K562 (cell line): ENCODE measurements around the gene CNTNAP3B. TPM values are rescaled to one million over a fixed set of nuclear protein-coding genes. Genes with fewer than 3 reads are reported as not detected.
"Not testable (repeated sequence)": the region's sequence is repeated elsewhere in the genome, so short reads cannot be mapped to it uniquely, and the experiment has no call there.

ENCODE experiments used
- ATAC-seq: fragments of 200-7000 bp; cut with Tn5 transposase; 3 replicates; pipeline ENCODE4 v1.9.1; 2020; ENCODE audit warnings: moderate library complexity
- BruUV-seq: library from RNA; stranded (reverse); fragments of 400-500 nt; replicated peaks from 2 replicates; lab custom pipeline; 2021; lab: Mats Ljungman, UMichigan
- CTCF ChIA-PET: fragments of 300-600 bp; formaldehyde crosslinking; extraction: SDS; loops from one replicate; lab custom pipeline; 2021; ENCODE audit warnings: low intra/inter-chr PET ratio; lab: Yijun Ruan, JAX
- POLR2A ChIA-PET: fragments of 300-600, 350-650 bp; sonication (Branson Sonifier 250); formaldehyde crosslinking; extraction: SDS; loops from one replicate; lab custom pipeline; 2021; ENCODE audit warnings: antibody characterized with exemption, inconsistent platforms; lab: Yijun Ruan, JAX
- DNase-seq, 4 experiments: peaks; one replicate each; pipeline versions ENCODE4 v3.0.0 to v3.0.0-alpha.2; 2011 to 2018; ENCODE audit warnings: low spot score in 3 of 4, mixed read lengths in 3 of 4; ENCODE audit errors: extremely low read depth in 1 of 4
- FAIRE-seq: peaks from 2 replicates; lab custom pipeline; 2011; peaks lifted over from hg19 to GRCh38; lab: Jason Lieb, UNC
- H2AFZ ChIP-seq: 2 replicates; pipeline ENCODE4 v1.6.0; 2011; ENCODE audit warnings: low read depth, low read length, control low read depth, inconsistent platforms
- H3K27ac ChIP-seq: fragments of 200-600 bp; 3 replicates; pipeline ENCODE4 v1.8.0; 2011; ENCODE audit warnings: low read depth, mild to moderate bottlenecking, control low read depth, inconsistent platforms, low read length, moderate library complexity, mixed read lengths; ENCODE audit errors: extremely low read depth
- H3K27me3 ChIP-seq, 2 experiments: fragments of 300-600 bp in 1 of 2; 2 replicates in 1 of 2; 3 replicates in 1 of 2; pipeline versions ENCODE4 v1.6.0 to v1.8.0; 2011; ENCODE audit warnings: inconsistent platforms in 2 of 2, low read length in 2 of 2, mild to moderate bottlenecking in 1 of 2, mixed read lengths in 1 of 2, moderate library complexity in 1 of 2; ENCODE audit not compliant: control insufficient read depth in 2 of 2, insufficient read depth in 2 of 2
- H3K36me3 ChIP-seq: fragments of 300-600 bp; 3 replicates; pipeline ENCODE4 v1.8.0; 2011; ENCODE audit warnings: mild to moderate bottlenecking, low read length, inconsistent platforms; ENCODE audit not compliant: control insufficient read depth, insufficient read depth
- H3K4me1 ChIP-seq, 2 experiments: fragments of 200-600 bp in 1 of 2; replicated peaks in 1 of 2; 2 replicates in 1 of 2; 3 replicates in 1 of 2; pipeline versions ENCODE4 v1.5.1 to v1.8.0; 2011; ENCODE audit warnings: inconsistent platforms in 2 of 2, low read length in 2 of 2, mild to moderate bottlenecking in 1 of 2, mixed read lengths in 1 of 2, moderate library complexity in 1 of 2; ENCODE audit not compliant: control insufficient read depth in 2 of 2, insufficient read depth in 2 of 2
- H3K4me2 ChIP-seq: 2 replicates; pipeline ENCODE4 v1.6.1; 2011; ENCODE audit warnings: low read length, control low read depth, inconsistent platforms, mixed read lengths; ENCODE audit not compliant: insufficient read depth
- H3K4me3 ChIP-seq: fragments of 200-600 bp; sonication (generic), shearing (Covaris generic); 2 replicates; pipeline ENCODE4 v1.5.1; 2016; ENCODE audit warnings: control low read depth, inconsistent platforms
- H3K79me2 ChIP-seq: fragments of 200-600 bp; 3 replicates; pipeline ENCODE4 v1.8.0; 2011; ENCODE audit warnings: low read length, inconsistent platforms; ENCODE audit not compliant: control insufficient read depth, insufficient read depth
- H3K9ac ChIP-seq, 2 experiments: 2 replicates each; pipeline versions ENCODE4 v1.6.0 to v1.6.1; 2011; ENCODE audit warnings: low read depth in 2 of 2, low read length in 2 of 2, control low read depth in 1 of 2, inconsistent platforms in 1 of 2, mild to moderate bottlenecking in 1 of 2, mixed read lengths in 1 of 2; ENCODE audit not compliant: insufficient read depth in 1 of 2
- H3K9me1 ChIP-seq: one replicate; pipeline ENCODE4 v1.6.0; 2011; ENCODE audit warnings: inconsistent platforms, mild to moderate bottlenecking, low read length, moderate library complexity; ENCODE audit not compliant: control insufficient read depth, insufficient read depth
- H3K9me3 ChIP-seq: replicated peaks from 2 replicates; pipeline ENCODE4 v1.5.1; 2011; ENCODE audit warnings: low read depth, low read length, inconsistent platforms; ENCODE audit not compliant: control insufficient read depth, insufficient read depth
- H4K20me1 ChIP-seq: replicated peaks from 2 replicates; pipeline ENCODE4 v1.6.1; 2011; ENCODE audit warnings: low read length, inconsistent platforms, mixed read lengths; ENCODE audit not compliant: control insufficient read depth, insufficient read depth
- WGBS: fragments of 100-300 bp; shearing (Covaris generic); methylation state at CpG from one replicate; pipeline ENCODE4 v1.1.6; 2016; ENCODE audit warnings: low coverage, mixed read lengths; ENCODE audit not compliant: insufficient coverage; ENCODE audit errors: missing lambda C conversion rate; 5-methylcytosine and 5-hydroxymethylcytosine counted together
- in situ Hi-C: fragments of 300-500 bp; cut with MboI; formaldehyde crosslinking; loops from 4 replicates; pipeline ENCODE4 v1.15.0; 2018; ENCODE audit warnings: inconsistent platforms, mixed read lengths
- intact Hi-C: fragments of 100-400 bp; cut with micrococcal nuclease; formaldehyde crosslinking; loops from 2 replicates; pipeline ENCODE4 v1.14.2; 2022
- polyA plus RNA-seq, 8 experiments: library from polyadenylated mRNA; depleted of rRNA in 4 of 8; stranded (reverse) in 5 of 8; unstranded in 3 of 8; fragments of >200 nt; fragmentation: Nextera tagmentation in 2 of 8; fragmentation: Illumina TruSeq in 1 of 8; extraction: Ambion mirVana in 2 of 8; extraction: Trizol in 1 of 8; gene quantifications; 2 replicates each; pipeline versions ENCODE4 v1.2.1 to v1.2.3, GENCODE V29; 2011 to 2014; ENCODE audit warnings: inconsistent platforms in 1 of 8, missing spikeins in 1 of 8
- total RNA-seq, 7 experiments: library from RNA; depleted of rRNA in 6 of 7; stranded (reverse); fragments of >200 nt in 6 of 7; fragmentation: Illumina TruSeq in 2 of 7; extraction: Trizol in 2 of 7; gene quantifications; 2 replicates each; pipeline versions ENCODE4 v1.2.1 to v1.2.3, GENCODE V29; 2011 to 2021; ENCODE audit warnings: low replicate concordance in 1 of 7

Gene CNTNAP3B
- total and polyA plus RNA-seq, 9 of the 15 experiments (the other 6 are each of a cell fraction or from before 2014, with no cell fraction given), result 0.27 to 1.5 (median 1.00) TPM

- H2AFZ ChIP-seq, H4K20me1 ChIP-seq, H3K4me1 ChIP-seq, H3K27me3 ChIP-seq, H3K9me3 ChIP-seq, H3K9me1 ChIP-seq, DNase-seq, POLR2A ChIA-PET, H3K79me2 ChIP-seq, in situ Hi-C loops, BruUV-seq, CTCF ChIA-PET, ATAC-seq, H3K4me2 ChIP-seq, H3K36me3 ChIP-seq, H3K27ac ChIP-seq, intact Hi-C loops, FAIRE-seq, H3K9ac ChIP-seq, H3K4me3 ChIP-seq: not testable (repeated sequence)
- 0% methylated on average over 2 of the region's 9 CpGs for WGBS
Observed at GRCh38 chr9:42014317-42014716, 114.9 kb downstream of the CNTNAP3B start.

DNA sequence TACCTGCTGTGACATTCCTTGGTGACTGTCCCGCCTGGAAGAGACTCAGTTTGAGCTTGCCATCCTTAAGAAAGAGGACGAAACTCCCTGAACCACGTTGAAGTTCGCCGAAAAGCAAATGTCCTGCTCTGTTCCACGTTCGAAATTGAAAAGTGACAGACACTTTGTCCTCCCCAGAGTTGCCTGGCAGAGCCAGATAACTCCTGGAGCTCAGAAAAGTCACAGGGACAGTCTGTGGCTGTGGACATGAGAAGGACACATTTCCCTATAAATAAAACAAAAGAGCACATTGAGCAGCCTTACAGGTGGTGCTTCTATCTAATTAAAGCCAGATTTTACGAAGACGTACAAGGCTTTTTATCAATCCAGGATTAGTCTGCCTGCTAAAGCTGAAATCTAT is 137.6 kb downstream of the CNTNAP3B start:
- no CpG with 5 or more reads among the region's 9 CpGs for WGBS
- H2AFZ ChIP-seq, POLR2A ChIA-PET, H3K4me1 ChIP-seq, H3K4me3 ChIP-seq, in situ Hi-C loops, FAIRE-seq, ATAC-seq, H3K79me2 ChIP-seq, DNase-seq, H3K36me3 ChIP-seq, intact Hi-C loops, H3K9me3 ChIP-seq, CTCF ChIA-PET, H3K4me2 ChIP-seq, H4K20me1 ChIP-seq, H3K9me1 ChIP-seq, H3K27ac ChIP-seq, H3K27me3 ChIP-seq, H3K9ac ChIP-seq, BruUV-seq: not testable (repeated sequence)

- H3K27ac ChIP-seq, in situ Hi-C loops, H3K4me2 ChIP-seq, H3K9ac ChIP-seq, H3K27me3 ChIP-seq, FAIRE-seq, H3K9me3 ChIP-seq, H3K36me3 ChIP-seq, H2AFZ ChIP-seq, H3K4me3 ChIP-seq, ATAC-seq, intact Hi-C loops, DNase-seq, H3K4me1 ChIP-seq, H4K20me1 ChIP-seq, H3K79me2 ChIP-seq, CTCF ChIA-PET, POLR2A ChIA-PET, BruUV-seq, H3K9me1 ChIP-seq: not testable (repeated sequence)
- WGBS, result no CpG with 5 or more reads among the region's 2 CpGs
Observed at GRCh38 chr9:41980271-41980670, 149.0 kb downstream of the CNTNAP3B start.

GRCh38 chr9:41977965-41978600 is 151.1 kb downstream of the CNTNAP3B start:
- BruUV-seq, H3K4me2 ChIP-seq, ATAC-seq, DNase-seq, intact Hi-C loops, H4K20me1 ChIP-seq, H3K4me3 ChIP-seq, FAIRE-seq, H3K9me3 ChIP-seq, CTCF ChIA-PET, H2AFZ ChIP-seq, H3K27me3 ChIP-seq, H3K79me2 ChIP-seq, in situ Hi-C loops, H3K9ac ChIP-seq, H3K4me1 ChIP-seq, POLR2A ChIA-PET, H3K9me1 ChIP-seq, H3K36me3 ChIP-seq, H3K27ac ChIP-seq: not testable (repeated sequence)
- WGBS, result no CpG with 5 or more reads among the region's 5 CpGs
